SK-N-MC (cell line): Measurements from ENCODE around the gene SAMD7.

ENCODE experiments used
- DNase-seq: peaks from one replicate; pipeline ENCODE4 v3.0.0-alpha.2; 2011; ENCODE audit warnings: low read depth, low spot score
- H3K27ac ChIP-seq: fragments of 200-600 bp; sonication (generic); 2 replicates; pipeline ENCODE4 v1.5.1; 2016; ENCODE audit warnings: mixed run types
- H3K36me3 ChIP-seq: fragments of 200-600 bp; sonication (generic); 2 replicates; pipeline ENCODE4 v1.6.1; 2017; ENCODE audit warnings: antibody characterized with exemption, low read length, mixed read lengths; ENCODE audit not compliant: insufficient read depth
- H3K4me3 ChIP-seq: fragments of 200-600 bp; sonication (generic); 2 replicates; pipeline ENCODE4 v1.5.1; 2016
- H3K9ac ChIP-seq: fragments of 200-600 bp; sonication (generic); 2 replicates; pipeline ENCODE4 v1.8.0; 2017; ENCODE audit warnings: mixed run types, mixed read lengths; ENCODE audit not compliant: insufficient read length
- H3K9me3 ChIP-seq: fragments of 200-600 bp; sonication (generic); 2 replicates; pipeline ENCODE4 v1.6.1; 2017; ENCODE audit warnings: low read depth, mild to moderate bottlenecking, antibody characterized with exemption, low read length, moderate library complexity, mixed read lengths
- EZH2 ChIP-seq: fragments of 200-600 bp; sonication (generic); IDR thresholded peaks from one replicate; pipeline ENCODE4 v1.6.1; 2017; ENCODE audit warnings: antibody characterized with exemption
- FOXP2 ChIP-seq: optimal IDR thresholded peaks from 2 replicates; pipeline ENCODE3; 2011; ENCODE audit warnings: mild to moderate bottlenecking, moderate library complexity; ENCODE audit not compliant: insufficient read depth; ENCODE audit errors: extremely low read length, control extremely low read depth
- POLR2AphosphoS5 ChIP-seq: IDR thresholded peaks from 2 replicates; pipeline ENCODE4 v1.6.1; 2012; ENCODE audit warnings: mild to moderate bottlenecking, low read depth, low read length, borderline replicate concordance

The SAMD7 gene

GRCh38 chr3:169879013-169879557, 32.3 kb upstream of the SAMD7 start:
- DNase-seq = no peak
- Histone ChIP-seq H3K36me3 (no peaks in the 10 kb centered on the region), H3K27ac (no peak overlapping the region), H3K9ac (no peak overlapping the region), H3K9me3 (no peaks in the 10 kb centered on the region), H3K4me3 (no peak overlapping the region)
- no peak for TF ChIP-seq EZH2
- TF ChIP-seq POLR2AphosphoS5 = no peak
- TF ChIP-seq FOXP2 = no peak

GRCh38 chr3:169879845-169880575, 31.4 kb upstream of the SAMD7 start:
- Histone ChIP-seq H3K4me3 (no peak overlapping the region), H3K9me3 (no peaks in the 10 kb centered on the region), H3K9ac (no peak overlapping the region), H3K27ac (no peak overlapping the region), H3K36me3 (no peaks in the 10 kb centered on the region)
- TF ChIP-seq POLR2AphosphoS5 (no peak), EZH2 (no peak), FOXP2 (no peak)
- no peak for DNase-seq

GRCh38 chr3:169880576-169881250, 30.7 kb upstream of the SAMD7 start:
- no peak overlapping the region for H3K4me3 ChIP-seq
- H3K9me3 ChIP-seq = no peaks in the 10 kb centered on the region
- no peak for DNase-seq
- H3K27ac ChIP-seq = no peak overlapping the region
- no peaks in the 10 kb centered on the region for H3K36me3 ChIP-seq
- no peak overlapping the region for H3K9ac ChIP-seq
- TF ChIP-seq EZH2 (no peak), POLR2AphosphoS5 (no peak), FOXP2 (no peak)

GRCh38 chr3:169886671-169887070, 24.7 kb upstream of the SAMD7 start:
- Histone ChIP-seq H3K9me3 (no peaks in the 10 kb centered on the region), H3K4me3 (no peak overlapping the region), H3K9ac (no peak overlapping the region), H3K27ac (no peak overlapping the region), H3K36me3 (no peaks in the 10 kb centered on the region)
- no peak for DNase-seq
- TF ChIP-seq EZH2 = no peak
- no peak for TF ChIP-seq POLR2AphosphoS5
- TF ChIP-seq FOXP2 = no peak

- Histone ChIP-seq H3K36me3 (no peaks in the 10 kb centered on the region), H3K4me3 (no peak overlapping the region), H3K27ac (no peak overlapping the region), H3K9ac (no peak overlapping the region), H3K9me3 (no peaks in the 10 kb centered on the region)
- no peak for TF ChIP-seq FOXP2
- TF ChIP-seq POLR2AphosphoS5 = no peak
- TF ChIP-seq EZH2 = no peak
- DNase-seq = peak; percentile 14
Observed at GRCh38 chr3:169891886-169892285, 19.5 kb upstream of the SAMD7 start.

GRCh38 chr3:169894110-169894509, 17.3 kb upstream of the SAMD7 start:
- no peaks in the 10 kb centered on the region for H3K36me3 ChIP-seq
- TF ChIP-seq POLR2AphosphoS5 (no peak), FOXP2 (no peak), EZH2 (no peak)
- H3K27ac ChIP-seq = no peak overlapping the region
- H3K4me3 ChIP-seq = no peak overlapping the region
- no peaks in the 10 kb centered on the region for H3K9me3 ChIP-seq
- H3K9ac ChIP-seq = no peak overlapping the region
- no peak for DNase-seq

GRCh38 chr3:169895072-169895471, 16.3 kb upstream of the SAMD7 start:
- TF ChIP-seq EZH2 = no peak
- no peak for TF ChIP-seq POLR2AphosphoS5
- TF ChIP-seq FOXP2 = no peak
- Histone ChIP-seq H3K4me3 (no peak overlapping the region), H3K27ac (no peak overlapping the region), H3K9me3 (no peaks in the 10 kb centered on the region), H3K9ac (no peak overlapping the region), H3K36me3 (no peaks in the 10 kb centered on the region)
- no peak for DNase-seq

GRCh38 chr3:169897284-169897683, 14.1 kb upstream of the SAMD7 start:
- Histone ChIP-seq H3K9ac (no peak overlapping the region), H3K36me3 (no peaks in the 10 kb centered on the region), H3K9me3 (peaks cover 12% of the 10 kb centered on the region; the same call in 1 of the 2 replicates), H3K27ac (no peak overlapping the region), H3K4me3 (no peak overlapping the region)
- no peak for TF ChIP-seq EZH2
- no peak for TF ChIP-seq FOXP2
- TF ChIP-seq POLR2AphosphoS5 = no peak
- no peak for DNase-seq

GRCh38 chr3:169901453-169901852, 9.9 kb upstream of the SAMD7 start:
- Histone ChIP-seq H3K9me3 (peaks cover 12% of the 10 kb centered on the region; the same call in 1 of the 2 replicates), H3K4me3 (no peak overlapping the region), H3K9ac (no peak overlapping the region), H3K27ac (no peak overlapping the region), H3K36me3 (no peaks in the 10 kb centered on the region)
- DNase-seq = no peak
- no peak for TF ChIP-seq POLR2AphosphoS5
- TF ChIP-seq EZH2 = no peak
- no peak for TF ChIP-seq FOXP2
